Measurements from ENCODE around the gene ECD. TPM values are rescaled to one million over a fixed set of nuclear protein-coding genes. Genes with fewer than 3 reads are reported as not detected.

ECD gene
- total RNA-seq, 1 donor from 2014 or later: 27.8 TPM

- Histone ChIP-seq H3K4me3 (no peak overlapping the region), H3K27me3 (no peaks in the 10 kb centered on the region), H3K36me3 (peaks cover 100% of the 10 kb centered on the region), H3K27ac (no peak overlapping the region), H3K4me1 (no peaks in the 10 kb centered on the region), H3K9me3 (no peaks in the 10 kb centered on the region)
- DNase-seq (no peak), ATAC-seq (no peak)
- intact Hi-C loops (cut with DNase I): no loop called here
- TF ChIP-seq CTCF (IDR thresholded peaks at IDR 0.05): no peak
These were observed 31.2 kb downstream of the ECD start for GRCh38 chr10:73136627-73137026.

GRCh38 chr10:73134727-73135126 lies 33.1 kb downstream of the ECD start:
- H3K27me3 ChIP-seq: no peaks in the 10 kb centered on the region
- no peak overlapping the region for H3K4me3 ChIP-seq
- DNase-seq (no peak), ATAC-seq (no peak)
- no peak overlapping the region for H3K27ac ChIP-seq
- peaks cover 98% of the 10 kb centered on the region for H3K36me3 ChIP-seq
- no peak for TF ChIP-seq CTCF (IDR thresholded peaks at IDR 0.05)
- H3K9me3 ChIP-seq: no peaks in the 10 kb centered on the region
- intact Hi-C loops (cut with DNase I): no loop called here
- no peaks in the 10 kb centered on the region for H3K4me1 ChIP-seq

- H3K27ac ChIP-seq: no peak overlapping the region
These were observed 35.7 kb downstream of the ECD start for GRCh38 chr10:73131913-73132686.

GRCh38 chr10:73131301-73131700 lies 36.5 kb downstream of the ECD start:
- no peak overlapping the region for H3K4me3 ChIP-seq
- H3K9me3 ChIP-seq: no peaks in the 10 kb centered on the region
- H3K27ac ChIP-seq: no peak overlapping the region
- H3K36me3 ChIP-seq: peaks cover 95% of the 10 kb centered on the region
- no peaks in the 10 kb centered on the region for H3K4me1 ChIP-seq
- no peaks in the 10 kb centered on the region for H3K27me3 ChIP-seq
- no peak for DNase-seq
- ATAC-seq: no peak
- TF ChIP-seq CTCF (IDR thresholded peaks at IDR 0.05): no peak
- intact Hi-C loops (cut with DNase I): no loop called here

More at GRCh38 chr10:73131913-73132686, 35.7 kb downstream of the ECD start:
- Histone ChIP-seq H3K4me1 (no peaks in the 10 kb centered on the region), H3K36me3 (peaks cover 95% of the 10 kb centered on the region), H3K4me3 (no peak overlapping the region), H3K9me3 (no peaks in the 10 kb centered on the region), H3K27me3 (no peaks in the 10 kb centered on the region)
- ATAC-seq (no peak), DNase-seq (no peak)
- intact Hi-C loops (cut with DNase I): no loop called here
- TF ChIP-seq CTCF (IDR thresholded peaks at IDR 0.05): no peak

- Histone ChIP-seq H3K27ac (no peak overlapping the region), H3K27me3 (no peaks in the 10 kb centered on the region), H3K4me1 (no peaks in the 10 kb centered on the region), H3K9me3 (no peaks in the 10 kb centered on the region), H3K36me3 (peaks cover 78% of the 10 kb centered on the region), H3K4me3 (no peak overlapping the region)
- intact Hi-C loops (cut with DNase I): no loop called here
- DNase-seq: no peak
- TF ChIP-seq CTCF (IDR thresholded peaks at IDR 0.05): no peak
- no peak for ATAC-seq
These were observed 41.5 kb downstream of the ECD start for GRCh38 chr10:73126343-73126742.

Measured in upper lobe of right lung (tissue), 1 donor.